ENCODE results near the gene LGI1.

DNA sequence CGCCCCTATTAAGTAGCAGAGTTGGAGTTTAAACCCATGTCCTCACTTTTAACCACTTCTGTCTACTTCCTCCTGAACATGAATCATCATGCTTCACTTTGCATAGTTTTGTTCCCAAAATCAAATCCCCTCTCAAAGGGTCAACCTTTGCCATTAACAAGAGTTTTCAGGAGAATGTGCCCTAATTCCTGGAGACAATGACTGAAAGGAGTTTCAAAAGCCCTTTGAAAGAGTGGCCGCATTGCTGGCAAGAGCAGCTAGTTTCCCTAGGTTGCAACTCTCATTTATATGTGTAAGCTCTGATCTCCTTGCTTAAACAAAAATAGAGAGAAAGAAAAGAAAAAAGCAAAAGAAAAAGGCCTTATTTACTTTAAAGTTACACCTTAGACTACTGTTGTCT, 9.2 kb downstream of the LGI1 start:
- TF ChIP-seq ZNF138 (CRISPR knock-in tag; conservative IDR thresholded peaks at IDR 0.05) (no peak), ESRRA (CRISPR knock-in tag; IDR thresholded peaks at IDR 0.05; ENCODE audit: borderline replicate concordance) (no peak)
- TF ChIP-seq, protein P1, sequence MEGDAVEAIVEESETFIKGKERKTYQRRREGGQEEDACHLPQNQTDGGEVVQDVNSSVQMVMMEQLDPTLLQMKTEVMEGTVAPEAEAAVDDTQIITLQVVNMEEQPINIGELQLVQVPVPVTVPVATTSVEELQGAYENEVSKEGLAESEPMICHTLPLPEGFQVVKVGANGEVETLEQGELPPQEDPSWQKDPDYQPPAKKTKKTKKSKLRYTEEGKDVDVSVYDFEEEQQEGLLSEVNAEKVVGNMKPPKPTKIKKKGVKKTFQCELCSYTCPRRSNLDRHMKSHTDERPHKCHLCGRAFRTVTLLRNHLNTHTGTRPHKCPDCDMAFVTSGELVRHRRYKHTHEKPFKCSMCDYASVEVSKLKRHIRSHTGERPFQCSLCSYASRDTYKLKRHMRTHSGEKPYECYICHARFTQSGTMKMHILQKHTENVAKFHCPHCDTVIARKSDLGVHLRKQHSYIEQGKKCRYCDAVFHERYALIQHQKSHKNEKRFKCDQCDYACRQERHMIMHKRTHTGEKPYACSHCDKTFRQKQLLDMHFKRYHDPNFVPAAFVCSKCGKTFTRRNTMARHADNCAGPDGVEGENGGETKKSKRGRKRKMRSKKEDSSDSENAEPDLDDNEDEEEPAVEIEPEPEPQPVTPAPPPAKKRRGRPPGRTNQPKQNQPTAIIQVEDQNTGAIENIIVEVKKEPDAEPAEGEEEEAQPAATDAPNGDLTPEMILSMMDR (IDR thresholded peaks at IDR 0.05), result no peak
- TF ChIP-seq, protein P2, sequence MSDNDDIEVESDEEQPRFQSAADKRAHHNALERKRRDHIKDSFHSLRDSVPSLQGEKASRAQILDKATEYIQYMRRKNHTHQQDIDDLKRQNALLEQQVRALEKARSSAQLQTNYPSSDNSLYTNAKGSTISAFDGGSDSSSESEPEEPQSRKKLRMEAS (CRISPR knock-in tag; IDR thresholded peaks at IDR 0.05), result no peak
- TF ChIP-seq, protein P3, sequence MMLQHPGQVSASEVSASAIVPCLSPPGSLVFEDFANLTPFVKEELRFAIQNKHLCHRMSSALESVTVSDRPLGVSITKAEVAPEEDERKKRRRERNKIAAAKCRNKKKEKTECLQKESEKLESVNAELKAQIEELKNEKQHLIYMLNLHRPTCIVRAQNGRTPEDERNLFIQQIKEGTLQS (CRISPR knock-in tag; conservative IDR thresholded peaks at IDR 0.05), result no peak
